Naive thymus-derived CD8-positive, alpha-beta T cell (primary cell): ENCODE data around the gene KDM5B. TPM values are rescaled to one million over a fixed set of nuclear protein-coding genes. Genes with fewer than 3 reads are reported as not detected.
"Not testable (repeated sequence)": the region's sequence is repeated elsewhere in the genome, so short reads cannot be mapped to it uniquely, and the experiment has no call there.

Experiments used
- ATAC-seq, 2 donors: fragments of 150-1000 bp; cut with Tn5 transposase in 1 of 2; sonication (Bioruptor Pico), chemical (Tn5 transposase) in 1 of 2; 1 replicate in 1 of 2; 2 replicates in 1 of 2; pipeline ENCODE4 v1.10.0; 2021; ENCODE audit warnings: mild to moderate bottlenecking in 2 of 2, moderate library complexity in 2 of 2
- POLR2A ChIA-PET: fragments of 350-600 bp; sonication (Branson Sonifier 250); formaldehyde crosslinking; loops from one replicate; lab custom pipeline; 2021; ENCODE audit warnings: antibody characterized with exemption; lab: Charles Lee
- DNase-seq, 10 donors: peaks; one replicate each; pipeline versions ENCODE4 v3.0.0 to v3.0.0-alpha.2; 2020 to 2022
- H3K27ac Mint-ChIP-seq, 10 donors: one replicate each; pipeline ENCODE4 v1.8.0; 2020 to 2022; ENCODE audit warnings: mild to moderate bottlenecking in 10 of 10, mixed read lengths in 10 of 10, moderate library complexity in 4 of 10, inconsistent platforms in 1 of 10
- H3K27me3 Mint-ChIP-seq, 5 donors: one replicate each; pipeline ENCODE4 v1.8.0; 2021 to 2022; ENCODE audit warnings: mixed read lengths in 5 of 5
- H3K36me3 Mint-ChIP-seq, 3 donors: one replicate each; pipeline ENCODE4 v1.8.0; 2020 to 2022; ENCODE audit warnings: mixed read lengths in 3 of 3, mild to moderate bottlenecking in 2 of 3, inconsistent platforms in 1 of 3
- H3K4me1 Mint-ChIP-seq, 4 donors: one replicate each; pipeline ENCODE4 v1.8.0; 2021 to 2022; ENCODE audit warnings: mixed read lengths in 4 of 4
- H3K4me3 Mint-ChIP-seq, 10 donors: one replicate each; pipeline ENCODE4 v1.8.0; 2020 to 2022; ENCODE audit warnings: mild to moderate bottlenecking in 10 of 10, mixed read lengths in 10 of 10, moderate library complexity in 6 of 10, inconsistent platforms in 1 of 10
- H3K9me3 Mint-ChIP-seq, 9 donors: one replicate each; pipeline ENCODE4 v1.8.0; 2020 to 2022; ENCODE audit warnings: mixed read lengths in 9 of 9, mild to moderate bottlenecking in 3 of 9, inconsistent platforms in 1 of 9, moderate library complexity in 1 of 9
- polyA plus RNA-seq, 3 donors: library from polyadenylated mRNA; unstranded; fragments of 300-500 nt; fragmentation: Illumina TruSeq; gene quantifications; one replicate each; pipeline ENCODE4 v1.2.3, GENCODE V29; 2021
- total RNA-seq, 8 experiments: library from RNA in 2 of 8; stranded (reverse) in 2 of 8; gene quantifications; one replicate each; pipeline ENCODE4 v1.2.3 and lab custom pipeline; 2021 to 2026

The KDM5B gene
- total and polyA plus RNA-seq, 5 experiments from 2014 or later, result 7.9 to 48.0 (median 11.9) TPM

DNA sequence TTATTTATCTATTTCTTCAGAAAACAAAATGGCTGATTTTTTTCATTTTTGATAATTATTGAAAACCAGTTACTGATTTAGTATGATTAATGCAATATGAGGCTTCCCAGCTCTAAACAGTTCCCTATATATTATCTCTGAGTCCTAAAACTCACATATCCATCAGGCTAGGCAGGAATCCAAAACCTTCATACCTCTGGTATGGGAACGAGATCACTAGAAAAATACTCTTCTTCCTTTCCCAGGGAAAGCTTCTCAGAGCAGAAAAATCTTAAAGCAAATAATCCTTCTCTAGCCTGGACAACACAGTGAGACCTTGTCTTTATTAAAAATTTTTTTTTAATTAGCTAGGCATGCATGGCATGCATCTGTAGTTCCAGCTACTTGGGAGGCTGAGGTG, 42.5 kb downstream of the KDM5B start:
- DNase-seq (no peak), ATAC-seq (no peak)
- H3K4me1 Mint-ChIP-seq, result peaks cover 0 to 2% (median under 1%) of the 10 kb centered on the region in 4 donors
- H3K27me3 Mint-ChIP-seq, result no peaks in the 10 kb centered on the region
- no peak overlapping the region for H3K27ac Mint-ChIP-seq
- H3K4me3 Mint-ChIP-seq, result no peak overlapping the region
- H3K9me3 Mint-ChIP-seq, result no peaks in the 10 kb centered on the region
- POLR2A ChIA-PET, result no interaction called here
- peaks cover 0 to 73% (median 7%) of the 10 kb centered on the region in 3 donors for H3K36me3 Mint-ChIP-seq

GRCh38 chr1:202762019-202762418, 46.2 kb downstream of the KDM5B start:
- ATAC-seq (no peak), DNase-seq (no peak)
- Mint-ChIP-seq H3K4me1 (peaks cover 0 to 2% (median under 1%) of the 10 kb centered on the region in 4 donors), H3K4me3 (no peak overlapping the region), H3K27me3 (no peaks in the 10 kb centered on the region), H3K27ac (peak overlapping the region in 2 of 10 donors; percentile 4 to 61), H3K9me3 (no peaks in the 10 kb centered on the region), H3K36me3 (peaks cover 0 to 85% (median 8%) of the 10 kb centered on the region in 3 donors)
- POLR2A ChIA-PET, result no interaction called here

GRCh38 chr1:202760589-202760988, 47.6 kb downstream of the KDM5B start:
- Mint-ChIP-seq H3K4me3 (no peak overlapping the region), H3K9me3 (no peaks in the 10 kb centered on the region), H3K4me1 (peaks cover 0 to 2% (median under 1%) of the 10 kb centered on the region in 4 donors), H3K36me3 (peaks cover 1 to 84% (median 16%) of the 10 kb centered on the region in 3 donors), H3K27me3 (no peaks in the 10 kb centered on the region), H3K27ac (peak overlapping the region in 1 of 10 donors; percentile 47)
- POLR2A ChIA-PET, result no interaction called here
- no peak for DNase-seq
- ATAC-seq, result no peak

- no peaks in the 10 kb centered on the region for H3K4me1 Mint-ChIP-seq
- H3K4me3 Mint-ChIP-seq, result no peak overlapping the region
- ATAC-seq (no peak), DNase-seq (no peak)
- no peak overlapping the region for H3K27ac Mint-ChIP-seq
- no peaks in the 10 kb centered on the region for H3K9me3 Mint-ChIP-seq
- H3K27me3 Mint-ChIP-seq, result no peaks in the 10 kb centered on the region
- POLR2A ChIA-PET, result no interaction called here
- H3K36me3 Mint-ChIP-seq, result peaks cover 7 to 90% (median 27%) of the 10 kb centered on the region in 3 donors
Measured at GRCh38 chr1:202756391-202756790, 51.8 kb downstream of the KDM5B start.

GRCh38 chr1:202754293-202754692, 53.9 kb downstream of the KDM5B start:
- H3K36me3 Mint-ChIP-seq, result peaks cover 7 to 92% (median 29%) of the 10 kb centered on the region in 3 donors
- no peak overlapping the region for H3K27ac Mint-ChIP-seq
- H3K4me3 Mint-ChIP-seq, result no peak overlapping the region
- no peak for DNase-seq
- H3K27me3 Mint-ChIP-seq, result no peaks in the 10 kb centered on the region
- H3K4me1 Mint-ChIP-seq, result no peaks in the 10 kb centered on the region
- no peak for ATAC-seq
- H3K9me3 Mint-ChIP-seq, result no peaks in the 10 kb centered on the region
- POLR2A ChIA-PET, result no interaction called here

- no peak for DNase-seq
- Mint-ChIP-seq H3K36me3 (peaks cover 7 to 93% (median 30%) of the 10 kb centered on the region in 3 donors), H3K9me3 (no peaks in the 10 kb centered on the region), H3K27me3 (no peaks in the 10 kb centered on the region), H3K4me3 (no peak overlapping the region), H3K27ac (peak overlapping the region in 1 of 10 donors; percentile 7), H3K4me1 (no peaks in the 10 kb centered on the region)
- POLR2A ChIA-PET, result no interaction called here
- no peak for ATAC-seq
Measured at GRCh38 chr1:202752774-202753173, 55.4 kb downstream of the KDM5B start.

DNA sequence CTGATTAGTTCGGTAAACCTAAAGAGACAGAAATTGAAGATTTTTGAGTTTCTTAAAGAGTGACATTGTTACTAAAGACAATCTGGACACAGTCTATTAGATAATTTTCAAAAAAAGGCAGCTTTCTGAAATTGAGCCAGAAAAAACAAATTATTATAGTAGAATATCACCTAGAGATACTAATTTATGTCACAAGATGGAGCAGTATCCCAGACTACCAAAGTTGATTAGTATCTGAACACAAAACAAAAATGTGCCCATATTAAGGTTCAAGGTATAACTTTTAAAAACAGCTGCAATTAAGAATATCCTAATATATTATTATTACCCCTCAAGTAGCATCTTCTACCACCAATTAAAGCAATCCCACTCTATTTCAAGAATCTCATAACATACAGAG, 57.5 kb downstream of the KDM5B start:
- Mint-ChIP-seq H3K4me3 (no peak overlapping the region), H3K9me3 (no peaks in the 10 kb centered on the region), H3K27ac (peak overlapping the region in 3 of 10 donors; percentile 33 to 74 (median 38)), H3K27me3 (no peaks in the 10 kb centered on the region), H3K36me3 (peaks cover 10 to 91% (median 27%) of the 10 kb centered on the region in 3 donors), H3K4me1 (no peaks in the 10 kb centered on the region)
- peak in 2 of 10 donors; percentile 13 for DNase-seq
- ATAC-seq, result no peak
- POLR2A ChIA-PET, result interaction anchor here (0.5 kb wide), 1 partner anchor 579 kb away, joined by 5 read pairs; no protein-coding TSS in a partner anchor

- no peak overlapping the region for H3K27ac Mint-ChIP-seq
Measured at GRCh38 chr1:202750024-202750423, 58.2 kb downstream of the KDM5B start.

GRCh38 chr1:202745323-202745888, 62.8 kb downstream of the KDM5B start:
- DNase-seq (no peak), ATAC-seq (no peak)
- Mint-ChIP-seq H3K27me3 (no peaks in the 10 kb centered on the region), H3K9me3 (peaks cover 0 to 5% (median 0%) of the 10 kb centered on the region in 9 donors), H3K36me3 (peaks cover 19 to 94% (median 50%) of the 10 kb centered on the region in 3 donors), H3K4me1 (no peaks in the 10 kb centered on the region), H3K27ac (no peak overlapping the region), H3K4me3 (no peak overlapping the region)
- POLR2A ChIA-PET, result no interaction called here

More at GRCh38 chr1:202750024-202750423, 58.2 kb downstream of the KDM5B start:
- Mint-ChIP-seq H3K4me3 (no peak overlapping the region), H3K4me1 (no peaks in the 10 kb centered on the region), H3K27me3 (no peaks in the 10 kb centered on the region), H3K9me3 (peaks cover 0 to under 1% (median 0%) of the 10 kb centered on the region in 9 donors), H3K36me3 (peaks cover 10 to 91% (median 30%) of the 10 kb centered on the region in 3 donors)
- no peak for ATAC-seq
- POLR2A ChIA-PET, result no interaction called here
- no peak for DNase-seq

GRCh38 chr1:202744770-202745169, 63.5 kb downstream of the KDM5B start:
- ATAC-seq, H3K27me3 Mint-ChIP-seq, H3K4me1 Mint-ChIP-seq, POLR2A ChIA-PET, H3K27ac Mint-ChIP-seq, DNase-seq, H3K9me3 Mint-ChIP-seq, H3K4me3 Mint-ChIP-seq: not testable (repeated sequence)
- peaks cover 19 to 89% (median 50%) of the 10 kb centered on the region in 3 donors for H3K36me3 Mint-ChIP-seq

- Mint-ChIP-seq H3K27me3 (no peaks in the 10 kb centered on the region), H3K36me3 (peaks cover 19 to 83% (median 50%) of the 10 kb centered on the region in 3 donors), H3K27ac (no peak overlapping the region), H3K9me3 (peaks cover 0 to 5% (median 0%) of the 10 kb centered on the region in 9 donors), H3K4me3 (no peak overlapping the region), H3K4me1 (no peaks in the 10 kb centered on the region)
- DNase-seq (no peak), ATAC-seq (no peak)
- POLR2A ChIA-PET, result no interaction called here
Measured at GRCh38 chr1:202742496-202742895, 65.7 kb downstream of the KDM5B start.

GRCh38 chr1:202733251-202733650, 75.0 kb downstream of the KDM5B start:
- no peak for DNase-seq
- POLR2A ChIA-PET, result no interaction called here
- no peak for ATAC-seq
- no peak overlapping the region for H3K27ac Mint-ChIP-seq
- no peaks in the 10 kb centered on the region for H3K27me3 Mint-ChIP-seq
- no peaks in the 10 kb centered on the region for H3K9me3 Mint-ChIP-seq
- H3K36me3 Mint-ChIP-seq, result peaks cover 0 to 91% (median 33%) of the 10 kb centered on the region in 3 donors
- H3K4me3 Mint-ChIP-seq, result no peak overlapping the region
- H3K4me1 Mint-ChIP-seq, result peaks cover 0 to 5% (median under 1%) of the 10 kb centered on the region in 4 donors

DNA sequence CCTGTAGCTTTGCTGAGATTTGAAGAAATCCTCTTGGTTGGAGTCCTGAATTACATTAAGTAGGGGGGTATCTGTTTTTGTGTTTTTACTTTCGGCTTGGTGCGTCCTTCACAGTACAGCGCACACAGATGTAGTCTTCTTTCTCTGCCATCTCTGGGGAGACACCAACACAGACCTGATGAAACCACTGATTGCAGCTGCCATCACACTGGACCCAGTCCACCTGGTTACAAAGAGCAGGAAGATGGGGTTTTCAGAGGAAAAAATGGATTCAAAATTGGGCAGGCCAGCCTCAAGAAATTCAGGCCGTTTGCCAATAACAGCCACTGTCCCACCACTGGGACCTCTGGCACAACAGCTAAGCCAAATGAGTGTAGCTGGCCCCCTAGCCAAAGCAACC, 79.3 kb downstream of the KDM5B start:
- ATAC-seq (no peak), DNase-seq (no peak)
- H3K9me3 Mint-ChIP-seq, result no peaks in the 10 kb centered on the region
- POLR2A ChIA-PET, result no interaction called here
- H3K36me3 Mint-ChIP-seq, result peaks cover 0 to 77% (median 24%) of the 10 kb centered on the region in 3 donors
- no peak overlapping the region for H3K27ac Mint-ChIP-seq
- no peak overlapping the region for H3K4me3 Mint-ChIP-seq
- H3K4me1 Mint-ChIP-seq, result peaks cover 0 to 5% (median 1%) of the 10 kb centered on the region in 4 donors
- no peaks in the 10 kb centered on the region for H3K27me3 Mint-ChIP-seq
